ENCODE measurements around the gene HLCS.

Gene HLCS

GRCh38 chr21:36713746-36714145 is 252.7 kb downstream of the HLCS start:
- DNase-seq: no peak

- DNase-seq: no peak
Observed at GRCh38 chr21:36710729-36711048, 255.8 kb downstream of the HLCS start.

GRCh38 chr21:36709868-36710728 is 256.4 kb downstream of the HLCS start:
- no peak for DNase-seq

- DNase-seq: no peak
Observed at GRCh38 chr21:36709030-36709867, 257.2 kb downstream of the HLCS start.

- no peak for DNase-seq
Observed at GRCh38 chr21:36708286-36709029, 258.0 kb downstream of the HLCS start.

- DNase-seq: no peak
Observed at GRCh38 chr21:36707763-36708285, 258.6 kb downstream of the HLCS start.

- DNase-seq: no peak
Observed at GRCh38 chr21:36706951-36707762, 259.3 kb downstream of the HLCS start.

GRCh38 chr21:36706482-36706852 is 260.0 kb downstream of the HLCS start:
- DNase-seq: no peak

GRCh38 chr21:36705679-36706481 is 260.6 kb downstream of the HLCS start:
- no peak for DNase-seq

- DNase-seq: no peak
Observed at GRCh38 chr21:36704958-36705678, 261.4 kb downstream of the HLCS start.

- no peak for DNase-seq
Observed at GRCh38 chr21:36704281-36704957, 262.1 kb downstream of the HLCS start.

GRCh38 chr21:36703626-36704280 is 262.7 kb downstream of the HLCS start:
- DNase-seq: no peak

- no peak for DNase-seq
Observed at GRCh38 chr21:36703123-36703522, 263.3 kb downstream of the HLCS start.

GRCh38 chr21:36702622-36702968 is 263.9 kb downstream of the HLCS start:
- no peak for DNase-seq

- DNase-seq: no peak
Observed at GRCh38 chr21:36701756-36702621, 264.5 kb downstream of the HLCS start.

- no peak for DNase-seq
Observed at GRCh38 chr21:36700971-36701755, 265.3 kb downstream of the HLCS start.

Data from activated CD4-positive, alpha-beta T cell treated with anti-CD3 and anti-CD28 coated beads, Interleukin-10, Interleukin-2, amounts not matched to agents 100 ng/mL and 50 ng/mL, durations not matched to agents 16 hours and 8 hours (primary cell).